IPS-18c (cell line): ENCODE measurements around the gene MEIOSIN.

Source experiments
- H3K4me3 ChIP-seq: 2 replicates; pipeline ENCODE4 v1.7.0; 2013; ENCODE audit warnings: low read depth, mild to moderate bottlenecking, low read length, moderate library complexity; ENCODE audit not compliant: insufficient read depth
- H3K9me3 ChIP-seq: one replicate; pipeline ENCODE4 v1.6.1; 2013; ENCODE audit warnings: mild to moderate bottlenecking, low read length, moderate library complexity; ENCODE audit not compliant: control insufficient read depth, insufficient read depth

MEIOSIN gene

DNA sequence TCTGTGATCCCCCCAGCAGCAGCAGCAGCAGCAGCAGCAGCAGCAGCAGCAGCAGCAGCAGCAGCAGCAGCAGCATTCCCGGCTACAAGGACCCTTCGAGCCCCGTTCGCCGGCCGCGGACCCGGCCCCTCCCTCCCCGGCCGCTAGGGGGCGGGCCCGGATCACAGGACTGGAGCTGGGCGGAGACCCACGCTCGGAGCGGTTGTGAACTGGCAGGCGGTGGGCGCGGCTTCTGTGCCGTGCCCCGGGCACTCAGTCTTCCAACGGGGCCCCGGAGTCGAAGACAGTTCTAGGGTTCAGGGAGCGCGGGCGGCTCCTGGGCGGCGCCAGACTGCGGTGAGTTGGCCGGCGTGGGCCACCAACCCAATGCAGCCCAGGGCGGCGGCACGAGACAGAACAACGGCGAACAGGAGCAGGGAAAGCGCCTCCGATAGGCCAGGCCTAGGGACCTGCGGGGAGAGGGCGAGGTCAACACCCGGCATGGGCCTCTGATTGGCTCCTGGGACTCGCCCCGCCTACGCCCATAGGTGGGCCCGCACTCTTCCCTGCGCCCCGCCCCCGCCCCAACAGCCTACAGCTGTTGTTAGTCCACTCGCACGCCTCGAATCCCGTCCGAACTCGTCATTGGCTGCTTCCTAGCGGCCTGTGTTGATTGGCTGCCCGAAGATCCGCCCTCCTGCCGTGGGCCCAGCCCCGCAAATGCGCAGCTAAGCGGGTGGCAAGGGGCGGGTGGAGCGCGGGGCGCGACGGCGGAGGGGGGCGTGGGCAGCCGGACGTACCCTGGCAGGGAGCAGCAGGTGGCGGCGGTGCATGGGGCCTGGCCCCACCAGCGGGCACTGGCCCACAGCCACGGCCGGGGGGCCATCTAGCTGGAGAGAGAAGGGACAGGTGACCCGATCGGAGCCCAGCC lies 37.2 kb downstream of the MEIOSIN start:
- H3K4me3 ChIP-seq: peak overlapping the region; percentile 75
- H3K9me3 ChIP-seq: peaks cover 2% of the 10 kb centered on the region

DNA sequence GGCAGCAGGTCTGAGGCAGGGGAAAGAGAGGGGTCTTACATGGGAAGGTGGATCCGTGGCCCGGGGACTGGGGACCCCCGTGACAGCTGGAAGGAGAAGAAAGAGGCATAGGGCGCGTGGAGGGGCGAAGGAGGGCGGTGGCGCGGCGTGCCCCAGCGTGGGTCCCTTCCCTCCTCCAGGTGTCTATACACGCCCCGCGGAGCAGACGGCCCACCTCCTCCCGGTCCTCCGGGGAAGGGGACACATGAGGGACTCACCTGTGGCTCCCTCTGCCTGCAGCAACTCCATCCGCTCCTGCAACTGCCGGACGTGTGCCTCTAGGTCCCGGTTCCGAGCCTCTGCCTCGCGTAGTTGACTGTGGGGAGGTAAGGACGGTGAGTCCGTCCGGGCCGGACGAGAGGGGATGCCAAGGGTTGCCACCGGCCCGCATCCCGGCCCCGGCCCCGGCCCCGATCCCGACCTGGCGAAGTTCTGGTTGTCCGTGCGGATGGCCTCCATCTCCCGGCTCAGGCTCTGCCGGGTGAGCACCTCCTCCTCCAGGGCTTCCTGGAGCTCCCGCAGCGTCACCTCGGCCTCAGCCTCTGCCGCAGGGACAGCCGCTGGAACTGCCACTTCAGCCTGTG lies 38.2 kb downstream of the MEIOSIN start:
- Histone ChIP-seq H3K4me3 (peak overlapping the region; percentile 75; the same call in 1 of the 2 replicates), H3K9me3 (peaks cover 2% of the 10 kb centered on the region)

DNA sequence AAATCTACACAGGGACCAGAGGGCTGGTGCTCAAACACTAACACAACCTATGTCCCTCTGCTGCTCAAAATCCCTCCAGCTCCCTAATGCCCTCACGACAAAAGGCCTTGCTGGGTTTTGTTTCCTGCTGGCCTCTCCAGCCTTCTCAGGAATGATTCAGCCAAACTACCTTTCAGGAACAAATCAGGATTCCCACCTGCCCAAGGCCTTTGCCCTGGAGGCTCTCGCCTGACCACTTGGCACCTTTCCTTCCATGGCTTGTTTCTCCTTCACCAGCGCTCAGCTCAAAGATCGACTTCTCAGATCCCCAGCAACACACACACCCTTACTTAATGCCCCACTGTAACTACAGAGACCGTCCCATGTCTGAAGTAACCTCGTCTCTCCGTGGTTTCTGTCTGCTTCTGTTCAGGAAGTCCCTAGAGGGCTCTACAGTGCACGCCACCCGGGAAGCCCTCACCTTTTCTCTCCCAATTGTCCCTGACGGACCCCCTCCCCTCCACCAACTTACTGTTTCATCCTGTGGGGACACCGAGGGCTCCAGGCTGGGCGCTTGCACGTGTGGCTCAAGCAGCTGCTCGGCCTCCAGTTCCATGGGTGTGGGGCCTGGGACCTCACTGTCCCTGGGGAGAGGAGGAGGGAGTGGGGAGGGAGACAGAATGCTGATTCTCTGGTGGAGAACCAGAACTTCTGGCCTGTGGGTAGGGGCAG lies 39.0 kb downstream of the MEIOSIN start:
- no peak overlapping the region; the same call in 1 of the 2 replicates for H3K4me3 ChIP-seq

DNA sequence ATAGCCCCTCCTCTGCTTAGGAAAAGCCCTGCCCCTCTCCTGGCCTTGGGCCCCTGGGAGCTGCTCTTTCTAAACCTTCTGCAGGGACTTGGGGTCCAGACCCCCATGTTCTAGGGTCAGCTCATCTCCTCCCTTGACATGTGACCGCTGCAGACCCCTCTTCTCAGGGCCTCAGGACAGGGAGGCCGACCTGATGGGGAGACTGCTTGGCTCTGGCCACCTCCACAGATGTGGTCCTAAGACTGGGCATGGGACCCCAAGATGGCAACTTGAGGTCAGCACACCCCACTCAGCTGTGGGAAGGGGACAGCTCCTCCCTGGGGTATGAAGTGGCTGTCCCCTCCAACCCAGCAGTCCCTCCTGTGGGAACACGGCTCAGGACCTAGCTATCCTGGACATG lies 39.7 kb downstream of the MEIOSIN start:
- Histone ChIP-seq H3K4me3 (no peak overlapping the region), H3K9me3 (peaks cover 2% of the 10 kb centered on the region)

More for the DNA sequence above, 39.0 kb downstream of the MEIOSIN start:
- peaks cover 2% of the 10 kb centered on the region for H3K9me3 ChIP-seq

DNA sequence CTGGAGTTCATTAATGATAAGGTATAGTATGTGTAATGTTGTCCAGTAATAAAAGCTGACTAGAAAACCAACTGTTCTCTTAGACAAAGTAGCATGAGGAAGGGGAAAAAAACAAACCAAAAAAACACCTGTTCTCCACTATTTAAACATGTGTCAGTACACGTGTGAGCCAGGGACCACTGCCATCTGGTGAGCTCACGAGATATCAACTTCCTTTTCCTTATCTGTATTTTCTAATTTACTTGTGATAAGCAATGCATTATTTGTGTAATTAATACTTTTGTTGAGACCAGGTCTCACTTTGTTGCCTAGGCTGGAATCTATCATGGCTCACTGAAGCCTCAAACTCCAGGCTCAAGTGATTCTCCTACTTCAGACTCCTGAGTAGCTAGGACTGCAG lies 40.1 kb downstream of the MEIOSIN start:
- H3K4me3 ChIP-seq: no peak overlapping the region
- peaks cover 2% of the 10 kb centered on the region for H3K9me3 ChIP-seq

DNA sequence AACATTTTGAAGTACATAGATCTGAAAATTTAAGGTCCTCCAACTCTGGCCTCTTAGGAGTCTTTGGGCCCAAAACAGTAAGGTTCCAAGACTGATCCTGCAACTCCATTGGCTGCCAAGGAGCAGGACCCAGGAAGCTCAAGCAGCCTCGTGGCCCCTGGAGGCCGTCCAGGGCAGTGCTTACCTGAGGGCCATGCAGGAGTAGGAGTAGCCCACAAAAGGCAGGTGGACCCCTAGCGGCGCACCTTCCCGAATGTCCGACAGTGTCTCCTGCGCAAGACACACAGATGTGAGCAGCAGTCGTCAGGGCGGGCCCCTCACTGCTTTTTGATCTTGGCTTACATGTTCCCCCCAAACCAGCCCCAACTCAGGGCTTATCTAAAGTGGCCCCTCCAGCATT lies 41.5 kb downstream of the MEIOSIN start:
- no peak overlapping the region for H3K4me3 ChIP-seq
- peaks cover 2% of the 10 kb centered on the region for H3K9me3 ChIP-seq

DNA sequence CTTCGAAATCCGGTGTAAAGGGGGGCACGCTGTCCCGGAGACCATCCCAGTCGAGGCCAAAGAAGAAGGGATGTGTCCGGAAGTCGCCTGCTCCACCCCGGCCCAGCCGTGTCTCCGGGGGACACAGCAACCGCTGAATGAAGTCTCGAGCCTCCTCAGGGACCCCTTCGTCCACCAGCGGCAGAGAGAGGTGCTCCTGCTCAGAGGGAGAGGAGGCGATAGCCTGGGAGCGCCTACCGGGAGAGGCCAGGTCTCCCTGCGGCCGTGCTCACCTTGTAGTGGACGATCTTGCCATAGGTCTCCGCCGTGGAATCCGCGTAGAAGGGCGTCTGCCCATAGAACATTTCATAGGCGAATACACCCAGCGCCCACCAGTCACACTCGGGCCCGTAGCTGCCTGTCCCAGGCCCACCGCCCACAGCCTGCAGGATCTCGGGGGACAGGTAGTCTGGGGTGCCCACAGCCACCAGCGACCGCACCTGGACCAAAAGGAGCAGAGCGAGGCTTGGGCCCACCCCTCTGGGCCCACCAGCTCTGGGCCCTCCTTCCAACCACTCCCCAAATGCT lies 44.2 kb downstream of the MEIOSIN start:
- H3K9me3 ChIP-seq: no peaks in the 10 kb centered on the region

DNA sequence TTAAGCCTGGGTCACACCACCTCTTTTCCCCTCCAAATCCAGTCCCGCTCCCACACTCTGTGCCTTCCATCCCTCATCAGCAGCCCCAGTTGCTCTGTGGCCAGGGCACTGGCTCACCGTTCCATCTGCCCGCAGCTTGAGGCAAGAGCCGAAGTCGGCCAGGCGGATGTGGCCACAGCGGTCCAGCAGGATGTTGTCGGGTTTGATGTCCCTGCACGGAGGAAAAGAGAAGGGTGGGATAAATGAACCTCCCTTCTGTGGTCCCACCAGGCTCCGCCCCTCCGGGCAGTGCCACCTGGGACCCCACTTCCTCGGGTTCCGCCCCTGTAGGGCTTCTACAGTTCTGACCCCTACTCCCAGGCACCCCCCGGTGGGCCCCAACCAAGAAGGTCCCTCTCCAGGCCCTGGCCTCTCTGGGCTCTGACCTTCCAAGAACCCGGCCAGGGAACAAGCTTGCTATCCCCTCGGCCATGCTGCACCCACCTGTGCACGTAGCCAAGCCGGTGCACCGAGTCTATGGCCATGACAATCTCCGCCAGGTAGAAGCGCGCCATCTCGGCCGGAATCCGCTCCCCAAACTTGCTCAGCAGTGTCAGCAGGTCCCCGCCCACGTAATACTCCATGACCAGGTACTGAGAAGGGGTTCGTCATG lies 44.9 kb downstream of the MEIOSIN start:
- Histone ChIP-seq H3K9me3 (no peaks in the 10 kb centered on the region), H3K4me3 (no peak overlapping the region)

More for the DNA sequence above, 44.2 kb downstream of the MEIOSIN start:
- no peak overlapping the region for H3K4me3 ChIP-seq

DNA sequence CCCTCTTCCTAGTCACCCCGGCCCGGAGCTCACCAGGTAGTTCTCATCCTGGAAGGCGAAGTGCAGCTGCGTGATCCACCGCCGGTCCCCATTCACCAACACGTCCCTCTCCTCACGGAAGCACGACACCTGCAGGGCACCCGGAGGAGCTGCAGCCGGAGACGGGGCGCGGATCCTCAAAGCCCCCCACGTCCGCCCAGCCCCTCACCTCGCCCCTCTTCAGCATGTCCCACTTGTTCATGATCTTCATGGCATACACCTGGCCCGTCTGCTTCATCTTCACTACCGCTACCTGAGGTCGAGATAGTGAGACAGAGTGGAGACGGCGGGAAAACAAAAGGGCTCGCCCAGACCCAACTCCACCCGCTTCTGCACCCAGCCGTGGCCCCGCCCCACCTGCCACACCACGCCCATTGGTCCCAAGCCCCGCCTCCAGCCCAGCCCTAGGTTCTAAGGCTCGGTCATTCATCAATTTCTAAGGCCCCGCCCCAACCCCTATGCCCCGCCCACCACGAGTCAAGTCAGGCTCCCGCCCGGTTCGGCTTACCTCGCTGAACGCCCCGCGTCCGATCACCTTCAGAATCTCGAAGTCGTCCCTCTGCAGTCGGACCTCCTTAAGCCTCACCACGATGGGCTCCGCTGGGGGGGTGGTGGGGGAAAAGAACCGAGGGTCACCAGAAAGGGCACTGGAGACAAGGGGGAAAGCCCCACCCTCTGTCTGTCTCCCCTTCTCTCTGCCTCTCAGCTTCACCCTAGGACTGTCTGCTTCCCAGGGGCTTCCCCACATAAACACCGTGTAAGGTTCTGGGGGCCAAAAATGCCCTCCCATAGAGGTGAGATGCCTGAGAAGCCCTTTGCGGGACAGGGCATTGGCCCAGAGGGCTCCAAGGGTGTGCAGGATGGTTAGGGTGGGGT lies 46.2 kb downstream of the MEIOSIN start:
- no peaks in the 10 kb centered on the region for H3K9me3 ChIP-seq
- H3K4me3 ChIP-seq: peak overlapping the region; percentile 48; the same call in 1 of the 2 replicates

DNA sequence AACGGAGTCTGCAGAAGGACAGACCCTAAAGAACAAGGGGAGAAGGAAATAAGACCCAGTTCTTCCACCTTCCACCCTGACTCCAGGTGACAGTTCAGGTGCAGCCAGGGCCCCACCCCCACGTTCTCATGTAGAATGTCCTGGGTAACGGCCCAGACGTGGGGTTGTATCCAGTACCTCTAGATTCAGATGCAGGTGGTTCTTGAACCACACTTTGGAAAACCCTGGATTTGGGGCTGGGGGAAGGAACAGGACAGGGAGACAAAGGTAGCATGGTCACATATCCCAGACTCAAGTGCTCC lies 46.9 kb downstream of the MEIOSIN start:
- no peak overlapping the region; the same call in 1 of the 2 replicates for H3K4me3 ChIP-seq

DNA sequence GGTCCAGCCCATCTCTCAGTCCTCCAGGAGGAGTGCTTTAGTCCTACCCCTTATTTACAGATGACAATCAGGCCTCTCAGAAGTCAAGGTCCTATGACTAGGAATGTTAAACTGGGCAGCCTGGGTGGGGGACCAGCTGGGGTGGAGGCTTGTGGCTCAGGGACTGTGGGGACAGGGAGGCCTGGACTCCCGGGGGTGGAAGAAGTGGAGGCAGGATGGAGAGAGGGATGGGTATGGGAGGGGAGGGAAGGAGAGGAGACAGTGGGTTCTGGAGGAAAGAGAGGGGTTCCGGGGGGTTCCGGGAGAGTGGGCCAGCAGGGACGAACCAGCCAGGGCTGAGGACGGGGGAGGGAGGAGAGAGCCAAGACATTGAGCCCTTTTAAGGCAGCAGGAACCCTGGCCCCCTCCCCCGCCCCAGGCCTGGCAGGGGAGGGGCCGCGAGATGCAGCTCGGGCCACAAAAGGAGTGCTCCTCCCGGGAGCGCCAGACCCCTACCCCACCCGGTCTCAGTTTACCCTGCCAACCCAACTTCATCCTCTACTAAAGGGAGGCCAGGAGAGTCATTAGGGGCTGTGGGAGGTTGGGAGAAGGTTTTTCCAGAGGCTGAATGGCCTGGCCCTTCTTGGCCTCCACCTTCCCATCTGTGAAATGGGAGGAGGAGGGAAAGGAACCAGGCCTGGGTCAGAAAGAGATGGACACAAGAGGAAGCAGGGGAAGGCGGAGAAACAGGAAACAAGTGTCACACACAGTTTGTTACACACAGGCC lies 47.4 kb downstream of the MEIOSIN start:
- Histone ChIP-seq H3K4me3 (no peak overlapping the region; the same call in 1 of the 2 replicates), H3K9me3 (no peaks in the 10 kb centered on the region)

More for the DNA sequence above, 46.9 kb downstream of the MEIOSIN start:
- no peaks in the 10 kb centered on the region for H3K9me3 ChIP-seq

DNA sequence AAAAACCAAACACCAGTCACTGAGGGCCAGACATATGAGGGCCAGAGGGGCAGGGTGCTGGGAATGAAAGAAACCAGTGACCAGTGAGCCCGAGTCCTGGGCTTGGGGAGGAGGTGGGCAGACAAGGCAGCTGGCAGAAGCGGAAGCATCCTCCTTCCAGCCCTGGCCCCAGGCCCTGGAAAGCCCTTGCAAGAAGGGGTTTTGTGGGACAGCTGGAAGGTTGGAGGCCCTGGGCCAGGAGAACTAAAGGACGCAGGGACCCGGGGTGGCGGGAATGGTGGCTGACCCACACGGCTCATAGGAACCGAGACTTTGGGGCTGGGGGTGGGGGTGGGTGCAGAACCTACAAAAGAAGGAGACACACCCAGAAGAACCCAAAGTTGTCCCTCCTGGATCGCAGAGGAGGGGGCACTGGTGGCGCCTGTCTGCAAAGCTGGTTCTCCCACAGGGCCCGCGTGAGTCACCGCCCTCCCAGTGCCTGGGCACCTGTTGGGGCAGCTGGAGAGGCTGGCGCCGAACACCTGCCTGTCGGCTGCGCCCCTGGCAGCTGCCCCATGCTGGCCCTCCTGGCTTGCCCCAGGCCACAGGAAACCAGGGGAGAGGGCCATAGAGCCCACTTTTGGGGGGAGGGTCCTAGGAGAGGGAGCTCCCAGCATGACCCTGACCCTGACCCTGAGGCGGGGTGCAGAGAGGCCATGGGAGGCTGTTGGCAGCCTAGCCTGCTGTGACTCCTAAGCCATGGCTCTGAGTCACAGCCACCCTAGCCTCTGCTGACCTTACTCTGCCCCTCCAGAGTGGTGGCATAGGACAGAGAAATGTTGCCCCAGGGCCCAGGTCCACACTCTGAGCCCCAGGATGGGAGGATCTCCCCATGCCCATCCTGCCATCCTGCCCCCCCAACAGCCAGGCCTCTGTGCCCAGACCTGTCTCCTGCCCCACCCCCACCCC lies 48.2 kb downstream of the MEIOSIN start:
- H3K9me3 ChIP-seq: no peaks in the 10 kb centered on the region
- no peak overlapping the region for H3K4me3 ChIP-seq

DNA sequence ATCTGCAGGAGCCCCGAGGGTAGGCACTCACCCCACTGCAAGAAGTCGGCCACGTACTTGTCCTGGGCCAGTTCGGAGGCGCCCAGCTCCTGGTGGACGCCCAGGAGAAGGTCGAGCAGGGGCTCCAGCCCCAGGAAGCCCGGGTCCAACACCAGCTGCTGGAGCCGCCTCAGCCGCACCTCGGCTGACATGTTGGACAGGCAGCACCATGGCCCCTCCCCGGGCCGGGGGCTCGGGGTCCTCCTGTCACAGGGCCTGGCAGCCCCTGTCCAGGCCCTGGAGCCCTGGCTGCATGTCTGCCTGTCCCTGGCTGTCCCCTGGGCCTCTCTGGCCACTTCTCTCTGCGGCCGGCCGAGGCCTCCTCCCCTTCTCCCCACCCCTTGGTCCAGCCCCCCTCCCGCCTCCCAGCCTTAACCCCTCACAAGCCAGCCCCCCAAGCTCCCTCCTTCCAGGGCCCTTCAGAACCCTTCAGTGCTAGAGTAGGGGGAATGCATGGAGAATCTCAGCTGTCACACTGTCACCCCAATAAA lies 49.0 kb downstream of the MEIOSIN start, which contains the start of gene DMPK:
DMPK (minus strand) TSS at position 329 of the 530 bp plus-strand sequence; CDS start at position 191, 138 bp downstream.
- Histone ChIP-seq H3K9me3 (no peaks in the 10 kb centered on the region), H3K4me3 (no peak within 1 kb of the TSS)
